ENCODE measurements around the gene SAMD9L. TPM values are rescaled to one million over a fixed set of nuclear protein-coding genes. Genes with fewer than 3 reads are reported as not detected.

SAMD9L gene
- total RNA-seq, 1 donor from 2014 or later, result not detected

GRCh38 chr7:93179173-93179572, 31.0 kb upstream of the SAMD9L start:
- no peak for TF ChIP-seq CTCF (conservative IDR thresholded peaks at IDR 0.05)
- DNase-seq (ENCODE audit: low read depth, low spot score), result no peak
- Mint-ChIP-seq H3K4me1 (no peaks in the 10 kb centered on the region), H3K9me3 (no peaks in the 10 kb centered on the region), H3K27ac (ENCODE audit: unreplicated experiment) (no peak overlapping the region), H3K36me3 (ENCODE audit: low read depth) (no peaks in the 10 kb centered on the region), H3K27me3 (ENCODE audit: low read depth) (peaks cover 79% of the 10 kb centered on the region), H3K4me3 (no peak overlapping the region)

GRCh38 chr7:93178213-93178612, 30.0 kb upstream of the SAMD9L start:
- Mint-ChIP-seq H3K36me3 (ENCODE audit: low read depth) (no peaks in the 10 kb centered on the region), H3K4me3 (no peak overlapping the region), H3K4me1 (no peaks in the 10 kb centered on the region), H3K27ac (ENCODE audit: unreplicated experiment) (no peak overlapping the region), H3K9me3 (peaks cover 5% of the 10 kb centered on the region), H3K27me3 (ENCODE audit: low read depth) (peaks cover 69% of the 10 kb centered on the region)
- TF ChIP-seq CTCF (conservative IDR thresholded peaks at IDR 0.05), result no peak
- no peak for DNase-seq (ENCODE audit: low read depth, low spot score)

- Mint-ChIP-seq H3K36me3 (ENCODE audit: low read depth) (no peaks in the 10 kb centered on the region), H3K9me3 (peaks cover 6% of the 10 kb centered on the region), H3K4me3 (no peak overlapping the region), H3K4me1 (no peaks in the 10 kb centered on the region), H3K27me3 (ENCODE audit: low read depth) (peaks cover 59% of the 10 kb centered on the region), H3K27ac (ENCODE audit: unreplicated experiment) (no peak overlapping the region)
- DNase-seq (ENCODE audit: low read depth, low spot score), result no peak
- TF ChIP-seq CTCF (conservative IDR thresholded peaks at IDR 0.05), result no peak
Measured at GRCh38 chr7:93176992-93177580, 28.9 kb upstream of the SAMD9L start.

- no peak overlapping the region for H3K4me3 Mint-ChIP-seq
- no peak overlapping the region for H3K27ac Mint-ChIP-seq (ENCODE audit: unreplicated experiment)
- TF ChIP-seq CTCF (conservative IDR thresholded peaks at IDR 0.05), result no peak
- H3K36me3 Mint-ChIP-seq (ENCODE audit: low read depth), result peaks cover 2% of the 10 kb centered on the region
- peaks cover 43% of the 10 kb centered on the region for H3K27me3 Mint-ChIP-seq (ENCODE audit: low read depth)
- H3K9me3 Mint-ChIP-seq, result peaks cover 12% of the 10 kb centered on the region
- DNase-seq (ENCODE audit: low read depth, low spot score), result no peak
- H3K4me1 Mint-ChIP-seq, result no peaks in the 10 kb centered on the region
Measured at GRCh38 chr7:93175219-93175618, 27.0 kb upstream of the SAMD9L start.

GRCh38 chr7:93172683-93173082, 24.5 kb upstream of the SAMD9L start:
- no peak overlapping the region for H3K4me3 Mint-ChIP-seq

More at GRCh38 chr7:93172683-93173082, 24.5 kb upstream of the SAMD9L start:
- peaks cover 2% of the 10 kb centered on the region for H3K36me3 Mint-ChIP-seq (ENCODE audit: low read depth)
- no peak for TF ChIP-seq CTCF (conservative IDR thresholded peaks at IDR 0.05)
- H3K4me1 Mint-ChIP-seq, result no peaks in the 10 kb centered on the region
- peaks cover 12% of the 10 kb centered on the region for H3K9me3 Mint-ChIP-seq
- H3K27me3 Mint-ChIP-seq (ENCODE audit: low read depth), result peaks cover 35% of the 10 kb centered on the region
- no peak overlapping the region for H3K27ac Mint-ChIP-seq (ENCODE audit: unreplicated experiment)
- DNase-seq (ENCODE audit: low read depth, low spot score), result no peak

Measured in neural crest cell (in vitro differentiated cells).